GM12891 (cell line): ENCODE measurements around the gene ORC1.

Source experiments
- POLR2A ChIP-seq: IDR thresholded peaks from 2 replicates; pipeline ENCODE4 v1.6.1; 2011; ENCODE audit warnings: low read depth, low read length, control low read depth
- POLR2AphosphoS5 ChIP-seq: IDR thresholded peaks from 2 replicates; pipeline ENCODE4 v1.6.1; 2011; ENCODE audit warnings: low read depth, low read length, control low read depth

DNA sequence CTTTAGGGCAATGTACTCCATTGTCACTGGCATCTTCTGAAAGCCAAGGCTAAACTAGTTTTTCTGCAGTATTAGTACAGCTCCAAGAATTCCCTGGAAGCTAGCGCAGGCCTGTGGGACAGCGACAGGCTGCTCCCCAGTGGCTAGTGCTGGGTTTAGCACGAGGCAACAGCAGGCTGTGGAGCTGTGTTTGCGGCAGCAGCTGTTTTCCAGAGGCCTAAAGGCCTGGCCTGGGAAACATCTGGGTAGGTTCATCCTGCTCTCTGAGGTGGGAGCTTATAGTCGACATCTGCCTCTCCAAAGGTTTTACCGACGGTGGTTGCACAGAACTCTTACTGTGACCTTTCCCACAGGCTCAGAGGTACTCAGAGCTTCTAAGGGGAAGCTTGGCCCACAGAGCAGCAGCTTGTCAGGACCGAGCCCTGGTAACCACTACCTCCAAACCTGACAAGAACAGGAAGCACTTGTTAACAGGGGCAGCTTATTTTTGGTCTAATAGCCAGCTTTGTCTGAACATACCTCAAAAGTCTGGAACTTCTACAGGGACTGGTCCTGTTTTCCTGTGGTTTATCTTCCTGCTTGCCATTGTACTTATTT, 55.4 kb downstream of the ORC1 start:
- no peak for TF ChIP-seq POLR2A
- TF ChIP-seq POLR2AphosphoS5, result no peak
